K562 (cell line): ENCODE measurements around the gene MAST1. TPM values are rescaled to one million over a fixed set of nuclear protein-coding genes. Genes with fewer than 3 reads are reported as not detected.

Experiments
- DNMT1 ChIP-seq: fragments of 450-650 bp; IDR thresholded peaks from 2 replicates; pipeline ENCODE4 v1.6.1; 2016; ENCODE audit warnings: antibody characterized with exemption, mild to moderate bottlenecking
- HDAC1 ChIP-seq, 2 experiments: fragments of 450-650 bp; IDR thresholded peaks; 2 replicates each; pipeline ENCODE4 v1.6.1; 2016 to 2017; ENCODE audit warnings: inconsistent platforms in 1 of 2, mild to moderate bottlenecking in 1 of 2, moderate library complexity in 1 of 2
- HDAC6 ChIP-seq: IDR thresholded peaks from 2 replicates; pipeline ENCODE4 v1.6.1; 2012; ENCODE audit warnings: low read depth, mild to moderate bottlenecking, control low read depth, inconsistent platforms, low read length, moderate library complexity
- HOXB6 ChIP-seq: fragments of 250-450 bp; sonication (Bioruptor Pico); IDR thresholded peaks from 2 replicates; pipeline ENCODE4 v1.5.1; 2022; ENCODE audit warnings: mild to moderate bottlenecking, borderline replicate concordance
- JUND ChIP-seq, 2 experiments: IDR thresholded peaks; 2 replicates in 1 of 2; 3 replicates in 1 of 2; pipeline ENCODE4 v1.6.1; 2011; ENCODE audit warnings: borderline replicate concordance in 2 of 2, low read depth in 2 of 2, low read length in 2 of 2, improper control_type of control experiment in 1 of 2, missing biosample characterization in 1 of 2, missing genetic modification characterization in 1 of 2, missing genetic modification reagents in 1 of 2
- MCM5 ChIP-seq: fragments of 450-650 bp; IDR thresholded peaks from 2 replicates; pipeline ENCODE4 v1.6.1; 2016; ENCODE audit warnings: low read depth
- PHB ChIP-seq: fragments of 250-450 bp; sonication (Bioruptor Pico); IDR thresholded peaks from 2 replicates; pipeline ENCODE4 v1.5.0; 2021
- POLR2A ChIP-seq: fragments of 450-650 bp; conservative IDR thresholded peaks from 2 replicates; pipeline ENCODE4 v1.6.1; 2016
- RBM39 ChIP-seq: fragments of 200-400 bp; formaldehyde crosslinking; optimal IDR thresholded peaks from 2 replicates; pipeline ENCODE3; 2018; ENCODE audit warnings: low read depth, low read length
- SMAD2 ChIP-seq: fragments of 150-350 bp; IDR thresholded peaks from 2 replicates; pipeline ENCODE4 v1.6.1; 2014; ENCODE audit warnings: low read depth, mild to moderate bottlenecking, low read length
- SMAD3 ChIP-seq: fragments of 450-650 bp; formaldehyde crosslinking; conservative IDR thresholded peaks from 2 replicates; pipeline ENCODE4 v1.4.0; 2020; ENCODE audit warnings: mild to moderate bottlenecking
- TBP ChIP-seq: optimal IDR thresholded peaks from 2 replicates; pipeline ENCODE3; 2011; ENCODE audit warnings: low read depth, low read length, improper control_type of control experiment
- UBTF ChIP-seq, 2 experiments: IDR thresholded peaks; 2 replicates each; pipeline ENCODE4 v1.6.1; 2012; ENCODE audit warnings: improper control_type of control experiment in 2 of 2, low read depth in 2 of 2, low read length in 2 of 2, borderline replicate concordance in 1 of 2
- ZNF639 ChIP-seq, 2 experiments: fragments of 200-800 bp in 1 of 2; sonication (Bioruptor generic) in 1 of 2; sonication (generic) in 1 of 2; formaldehyde crosslinking in 1 of 2; IDR thresholded peaks in 1 of 2; conservative IDR thresholded peaks in 1 of 2; 2 replicates each; pipeline versions ENCODE4 v1.5.0 to v1.6.1; 2016 to 2020; ENCODE audit warnings: missing compliant biosample characterization in 1 of 2, missing genetic modification characterization in 1 of 2, missing genetic modification reagents in 1 of 2
- ZNF766 ChIP-seq: fragments of 200-800 bp; sonication (Bioruptor generic); conservative IDR thresholded peaks from 2 replicates; pipeline ENCODE4 v1.6.1; 2016; ENCODE audit warnings: missing genetic modification characterization, missing compliant biosample characterization
- polyA plus RNA-seq, 8 experiments: library from polyadenylated mRNA; depleted of rRNA in 4 of 8; stranded (reverse) in 5 of 8; unstranded in 3 of 8; fragments of >200 nt; fragmentation: Nextera tagmentation in 2 of 8; fragmentation: Illumina TruSeq in 1 of 8; extraction: Ambion mirVana in 2 of 8; extraction: Trizol in 1 of 8; gene quantifications; 2 replicates each; pipeline versions ENCODE4 v1.2.1 to v1.2.3, GENCODE V29; 2011 to 2014; ENCODE audit warnings: inconsistent platforms in 1 of 8, missing spikeins in 1 of 8
- total RNA-seq, 7 experiments: library from RNA; depleted of rRNA in 6 of 7; stranded (reverse); fragments of >200 nt in 6 of 7; fragmentation: Illumina TruSeq in 2 of 7; extraction: Trizol in 2 of 7; gene quantifications; 2 replicates each; pipeline versions ENCODE4 v1.2.1 to v1.2.3, GENCODE V29; 2011 to 2021; ENCODE audit warnings: low replicate concordance in 1 of 7
- TF ChIP-seq, protein P1 (sequence below), 2 experiments: IDR thresholded peaks in 1 of 2; conservative IDR thresholded peaks in 1 of 2; 2 replicates each; pipeline ENCODE4 v1.6.1; 2016; ENCODE audit warnings: low read depth in 2 of 2, mild to moderate bottlenecking in 1 of 2, missing compliant biosample characterization in 1 of 2, missing genetic modification characterization in 1 of 2, moderate library complexity in 1 of 2
- TF ChIP-seq, protein P2 (sequence below): fragments of 450-650 bp; IDR thresholded peaks from 2 replicates; pipeline ENCODE4 v1.6.1; 2017; ENCODE audit warnings: antibody characterized with exemption

The MAST1 gene
- total and polyA plus RNA-seq, 9 of the 15 experiments (the other 6 are each of a cell fraction or from before 2014, with no cell fraction given), result 0.48 to 10.3 (median 3.9) TPM

GRCh38 chr19:12792051-12792852 is 46.1 kb upstream of the MAST1 start (continued):
- TF ChIP-seq ZNF639 (CRISPR knock-in tag; conservative IDR thresholded peaks at IDR 0.05 in 1 of 2, IDR thresholded peaks at IDR 0.05 in 1 of 2), result 0 out of 4 replicates have a peak, but pooled peaks of 1 of the 2 experiments have one; percentile 18
- no peak for TF ChIP-seq HDAC6
- no peak for TF ChIP-seq PHB (CRISPR knock-in tag)
- TF ChIP-seq RBM39, result no peak
- no peak for TF ChIP-seq DNMT1
- TF ChIP-seq JUND (IDR thresholded peaks at IDR 0.05; ENCODE audit: borderline replicate concordance, low read depth, low read length), result no peak
- no peak for TF ChIP-seq JUND (tag; IDR thresholded peaks at IDR 0.05; ENCODE audit: borderline replicate concordance, low read depth, low read length)
- TF ChIP-seq, protein P1, sequence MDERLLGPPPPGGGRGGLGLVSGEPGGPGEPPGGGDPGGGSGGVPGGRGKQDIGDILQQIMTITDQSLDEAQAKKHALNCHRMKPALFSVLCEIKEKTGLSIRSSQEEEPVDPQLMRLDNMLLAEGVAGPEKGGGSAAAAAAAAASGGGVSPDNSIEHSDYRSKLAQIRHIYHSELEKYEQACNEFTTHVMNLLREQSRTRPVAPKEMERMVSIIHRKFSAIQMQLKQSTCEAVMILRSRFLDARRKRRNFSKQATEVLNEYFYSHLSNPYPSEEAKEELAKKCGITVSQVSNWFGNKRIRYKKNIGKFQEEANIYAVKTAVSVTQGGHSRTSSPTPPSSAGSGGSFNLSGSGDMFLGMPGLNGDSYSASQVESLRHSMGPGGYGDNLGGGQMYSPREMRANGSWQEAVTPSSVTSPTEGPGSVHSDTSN (CRISPR knock-in tag; IDR thresholded peaks at IDR 0.05; ENCODE audit: low read depth), result no peak
- TF ChIP-seq, protein P1 (tag; conservative IDR thresholded peaks at IDR 0.05; ENCODE audit: low read depth), result no peak
- no peak for TF ChIP-seq HOXB6 (CRISPR knock-in tag)
- TF ChIP-seq ZNF766 (CRISPR knock-in tag), result no peak
- no peak for TF ChIP-seq SMAD3 (CRISPR knock-in tag)
- peak in 1 of 2 experiments; percentile 78; a peak in 1 of 4 replicates for TF ChIP-seq HDAC1 (IDR thresholded peaks at IDR 0.05)
- TF ChIP-seq, protein P2, sequence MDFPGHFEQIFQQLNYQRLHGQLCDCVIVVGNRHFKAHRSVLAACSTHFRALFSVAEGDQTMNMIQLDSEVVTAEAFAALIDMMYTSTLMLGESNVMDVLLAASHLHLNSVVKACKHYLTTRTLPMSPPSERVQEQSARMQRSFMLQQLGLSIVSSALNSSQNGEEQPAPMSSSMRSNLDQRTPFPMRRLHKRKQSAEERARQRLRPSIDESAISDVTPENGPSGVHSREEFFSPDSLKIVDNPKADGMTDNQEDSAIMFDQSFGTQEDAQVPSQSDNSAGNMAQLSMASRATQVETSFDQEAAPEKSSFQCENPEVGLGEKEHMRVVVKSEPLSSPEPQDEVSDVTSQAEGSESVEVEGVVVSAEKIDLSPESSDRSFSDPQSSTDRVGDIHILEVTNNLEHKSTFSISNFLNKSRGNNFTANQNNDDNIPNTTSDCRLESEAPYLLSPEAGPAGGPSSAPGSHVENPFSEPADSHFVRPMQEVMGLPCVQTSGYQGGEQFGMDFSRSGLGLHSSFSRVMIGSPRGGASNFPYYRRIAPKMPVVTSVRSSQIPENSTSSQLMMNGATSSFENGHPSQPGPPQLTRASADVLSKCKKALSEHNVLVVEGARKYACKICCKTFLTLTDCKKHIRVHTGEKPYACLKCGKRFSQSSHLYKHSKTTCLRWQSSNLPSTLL, result no peak
- TF ChIP-seq POLR2A, result peak; percentile 42
- no peak for TF ChIP-seq MCM5
- peak; percentile 31 to 90; a peak in 2 of 4 replicates for TF ChIP-seq UBTF (IDR thresholded peaks at IDR 0.05; ENCODE audit: borderline replicate concordance in 1 of 2, low read depth in 2 of 2, low read length in 2 of 2)
- no peak for TF ChIP-seq SMAD2
- peak; percentile 21 for TF ChIP-seq TBP
